Natural killer cell (primary cell): ENCODE data around the gene TMEM119. TPM values are rescaled to one million over a fixed set of nuclear protein-coding genes. Genes with fewer than 3 reads are reported as not detected.

ENCODE experiments used
- ATAC-seq, 3 donors: fragments of 150-1000 bp in 2 of 3; fragments of 200-7000 bp in 1 of 3; cut with Tn5 transposase; 1 replicate in 1 of 3; 2 replicates in 2 of 3; pipeline ENCODE4 v1.10.0; 2021; ENCODE audit warnings: mild to moderate bottlenecking in 2 of 3, moderate library complexity in 2 of 3
- DNase-seq, 2 donors: peaks; one replicate each; pipeline versions ENCODE4 v3.0.0 to v3.0.0-alpha.2; 2013 to 2021; ENCODE audit warnings: mixed read lengths in 1 of 2
- H3K27ac ChIP-seq: one replicate; pipeline ENCODE4 v1.5.1; 2013; ENCODE audit warnings: mild to moderate bottlenecking, low read length
- H3K27me3 ChIP-seq: one replicate; pipeline ENCODE4 v1.6.1; 2013; ENCODE audit warnings: low read length; ENCODE audit not compliant: control insufficient read depth, insufficient read depth
- H3K36me3 ChIP-seq: one replicate; pipeline ENCODE4 v1.6.1; 2013; ENCODE audit warnings: low read length; ENCODE audit not compliant: control insufficient read depth, insufficient read depth
- H3K4me1 ChIP-seq: one replicate; pipeline ENCODE4 v1.6.1; 2013; ENCODE audit warnings: low read length; ENCODE audit not compliant: control insufficient read depth, insufficient read depth
- H3K4me3 ChIP-seq: one replicate; pipeline ENCODE4 v1.5.1; 2013; ENCODE audit warnings: low read length
- H3K9me3 ChIP-seq: one replicate; pipeline ENCODE4 v1.6.1; 2013; ENCODE audit warnings: low read length; ENCODE audit not compliant: control insufficient read depth, insufficient read depth
- H3K27ac Mint-ChIP-seq, 2 donors: one replicate each; pipeline ENCODE4 v1.8.0; 2022; ENCODE audit warnings: mild to moderate bottlenecking in 2 of 2, mixed read lengths in 2 of 2, moderate library complexity in 1 of 2
- H3K27me3 Mint-ChIP-seq, 2 donors: one replicate each; pipeline ENCODE4 v1.8.0; 2022; ENCODE audit warnings: low read depth in 2 of 2, mixed read lengths in 2 of 2
- H3K36me3 Mint-ChIP-seq: one replicate; pipeline ENCODE4 v1.8.0; 2022; ENCODE audit warnings: mixed read lengths
- H3K4me1 Mint-ChIP-seq, 2 donors: one replicate each; pipeline ENCODE4 v1.8.0; 2022; ENCODE audit warnings: mixed read lengths in 2 of 2
- H3K4me3 Mint-ChIP-seq: one replicate; pipeline ENCODE4 v1.8.0; 2022; ENCODE audit warnings: mild to moderate bottlenecking, moderate library complexity, mixed read lengths
- H3K9me3 Mint-ChIP-seq, 2 donors: one replicate each; pipeline ENCODE4 v1.8.0; 2022; ENCODE audit warnings: mixed read lengths in 2 of 2
- CTCF ChIP-seq: fragments of 200-600 bp; IDR thresholded peaks from one replicate; pipeline ENCODE4 v1.8.0; 2022; ENCODE audit warnings: antibody characterized with exemption
- WGBS: methylation state at CpG from one replicate; pipeline ENCODE4 v1.1.7; 2013; ENCODE audit warnings: missing lambda C conversion rate; ENCODE audit not compliant: insufficient coverage; 5-methylcytosine and 5-hydroxymethylcytosine counted together
- intact Hi-C: fragments of 100-400 bp; cut with micrococcal nuclease; formaldehyde crosslinking; loops from one replicate; pipeline ENCODE4 v1.14.2; 2022
- total RNA-seq, 4 donors: library from RNA; stranded (reverse); fragments of 120-200 nt in 1 of 4; gene quantifications; one replicate each; pipeline versions ENCODE4 v1.2.3 to v1.2.4, GENCODE V29; 2013 to 2022

The TMEM119 gene
- total RNA-seq, 3 donors from 2014 or later (not counting 1 experiment from before 2014, with no cell fraction given) = 0.70 to 3.4 (median 0.71) TPM

DNA sequence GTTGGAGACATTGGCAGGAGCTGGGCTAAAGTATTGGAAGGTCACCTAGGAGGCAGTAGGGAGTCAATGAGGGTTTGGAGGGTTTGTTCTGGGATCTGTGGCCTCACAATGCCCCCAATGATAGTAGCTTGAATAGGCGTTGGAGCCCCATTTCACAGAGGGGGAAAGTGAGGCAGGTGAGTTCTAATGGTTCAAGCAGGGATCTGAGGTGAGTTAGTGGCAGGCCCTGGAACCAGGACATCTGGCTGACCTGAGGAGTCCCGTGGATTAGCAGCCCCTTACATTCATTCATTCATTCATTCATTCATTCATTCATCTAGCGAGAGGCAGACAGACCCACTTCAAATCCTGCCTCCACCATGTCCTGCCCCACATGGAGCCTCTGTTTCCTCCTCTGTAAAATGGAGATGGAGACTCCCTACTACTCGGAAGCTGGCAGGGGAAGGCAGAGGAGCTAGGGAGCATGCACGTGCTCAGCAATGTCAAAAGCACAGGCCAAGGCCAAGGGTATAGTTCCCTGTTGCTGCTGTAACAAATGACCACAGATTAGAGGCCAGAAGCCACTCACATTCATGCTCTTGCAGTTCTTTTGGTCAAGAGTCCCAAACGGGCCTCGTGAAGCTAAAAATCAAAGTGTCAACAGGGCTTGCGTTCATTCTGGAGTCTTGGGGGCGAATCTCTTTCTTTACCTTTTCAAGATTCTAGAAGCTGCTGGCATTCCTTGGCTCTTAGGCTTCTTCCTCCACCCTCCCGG lies 2.2 kb upstream of the TMEM119 start:
- ATAC-seq (no peak), DNase-seq (no peak)
- H3K36me3 Mint-ChIP-seq = no peaks in the 10 kb centered on the region
- no peak overlapping the region for H3K27ac Mint-ChIP-seq
- H3K27me3 Mint-ChIP-seq = peaks cover 4 to 6% of the 10 kb centered on the region in 2 donors
- H3K9me3 Mint-ChIP-seq = no peaks in the 10 kb centered on the region
- no peak for TF ChIP-seq CTCF
- 92% methylated on average over 10 of the region's 10 CpGs for WGBS
- no peak overlapping the region for H3K4me3 Mint-ChIP-seq
- intact Hi-C loops = no loop called here
- Histone ChIP-seq H3K27me3 (no peaks in the 10 kb centered on the region), H3K27ac (no peak overlapping the region), H3K36me3 (no peaks in the 10 kb centered on the region), H3K4me3 (no peak overlapping the region), H3K4me1 (no peaks in the 10 kb centered on the region), H3K9me3 (no peaks in the 10 kb centered on the region)
- H3K4me1 Mint-ChIP-seq = peaks cover 5 to 9% of the 10 kb centered on the region in 2 donors

DNA sequence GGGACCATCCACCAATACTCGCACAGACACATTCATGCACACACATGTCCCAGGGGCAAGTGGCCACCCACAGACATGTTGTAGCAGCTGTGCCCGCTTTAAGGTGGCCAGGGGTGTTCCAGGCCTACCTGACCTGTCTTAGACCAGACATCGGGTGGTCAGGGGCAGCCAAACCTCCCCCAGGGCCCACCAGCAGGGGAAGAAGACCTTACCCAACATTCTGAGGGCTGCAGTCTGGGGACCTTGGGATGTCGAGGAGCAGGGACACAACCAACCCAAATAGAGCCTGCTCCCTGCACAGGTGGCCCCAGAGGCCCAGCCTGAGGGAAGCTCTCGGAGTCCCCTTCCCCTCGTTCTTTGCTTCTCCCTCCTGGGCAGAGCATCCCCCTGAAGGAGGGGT lies 1.7 kb upstream of the TMEM119 start:
- Histone ChIP-seq H3K27ac (no peak overlapping the region), H3K36me3 (no peaks in the 10 kb centered on the region), H3K4me3 (no peak overlapping the region), H3K27me3 (no peaks in the 10 kb centered on the region), H3K4me1 (no peaks in the 10 kb centered on the region), H3K9me3 (no peaks in the 10 kb centered on the region)
- TF ChIP-seq CTCF = no peak
- intact Hi-C loops = no loop called here
- H3K27me3 Mint-ChIP-seq = peaks cover 4 to 6% of the 10 kb centered on the region in 2 donors
- no peaks in the 10 kb centered on the region for H3K9me3 Mint-ChIP-seq
- WGBS = 82% methylated on average over 6 of the region's 6 CpGs
- no peak overlapping the region for H3K4me3 Mint-ChIP-seq
- no peaks in the 10 kb centered on the region for H3K36me3 Mint-ChIP-seq
- ATAC-seq = no peak
- no peak for DNase-seq
- H3K4me1 Mint-ChIP-seq = peaks cover 5 to 9% of the 10 kb centered on the region in 2 donors
- no peak overlapping the region for H3K27ac Mint-ChIP-seq

- Histone ChIP-seq H3K4me1 (no peaks in the 10 kb centered on the region), H3K27ac (no peak overlapping the region), H3K9me3 (no peaks in the 10 kb centered on the region), H3K27me3 (no peaks in the 10 kb centered on the region), H3K4me3 (no peak overlapping the region), H3K36me3 (no peaks in the 10 kb centered on the region)
- Mint-ChIP-seq H3K9me3 (no peaks in the 10 kb centered on the region), H3K36me3 (no peaks in the 10 kb centered on the region), H3K4me1 (peaks cover 0 to 9% of the 10 kb centered on the region in 2 donors), H3K27me3 (no peaks in the 10 kb centered on the region), H3K27ac (no peak overlapping the region), H3K4me3 (no peak overlapping the region)
- DNase-seq = no peak
- intact Hi-C loops = no loop called here
- no peak for TF ChIP-seq CTCF
- 92% methylated on average over 11 of the region's 11 CpGs for WGBS
- ATAC-seq = no peak
These were observed 818 bp upstream of the TMEM119 start for GRCh38 chr12:108598553-108599250.
